ENCODE measurements around the gene PLOD3.

GRCh38 chr7:101165075-101165957 lies 52.1 kb downstream of the PLOD3 start, which contains the start of gene VGF:
- TF ChIP-seq EZH2 (IDR thresholded peaks at IDR 0.05): no peak
- TF ChIP-seq CTCF (IDR thresholded peaks at IDR 0.05 in 2 of 3, conservative IDR thresholded peaks at IDR 0.05 in 1 of 3; ENCODE audit: borderline replicate concordance in 1 of 3, insufficient read depth in 1 of 3, low read depth in 2 of 3, low read length in 2 of 3): no peak

All from HCT116 (cell line).